ENCODE data around the gene URI1.

DNA sequence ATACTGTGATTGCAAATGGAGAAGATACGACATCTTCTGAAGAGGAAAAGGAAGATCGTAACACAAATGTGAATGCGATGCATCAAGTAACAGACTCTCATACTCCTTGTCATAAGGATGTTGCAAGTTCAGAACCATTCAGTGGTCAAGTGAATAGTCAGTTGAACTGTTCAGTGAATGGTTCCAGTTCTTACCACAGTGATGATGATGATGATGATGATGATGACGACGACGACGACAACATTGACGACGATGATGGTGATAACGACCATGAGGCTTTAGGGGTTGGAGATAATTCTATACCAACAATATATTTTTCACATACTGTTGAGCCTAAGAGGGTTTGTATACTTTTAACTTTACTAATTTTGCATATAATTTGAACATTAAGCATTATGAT is 67.0 kb downstream of the URI1 start:
- no peak for TF ChIP-seq POLR2A (IDR thresholded peaks at IDR 0.05)
- TF ChIP-seq CTCF (IDR thresholded peaks at IDR 0.05), result no peak
